ENCODE results near the gene CCDC141.
"Not testable (repeated sequence)": the region's sequence is repeated elsewhere in the genome, so short reads cannot be mapped to it uniquely, and the experiment has no call there.

CCDC141 gene

DNA sequence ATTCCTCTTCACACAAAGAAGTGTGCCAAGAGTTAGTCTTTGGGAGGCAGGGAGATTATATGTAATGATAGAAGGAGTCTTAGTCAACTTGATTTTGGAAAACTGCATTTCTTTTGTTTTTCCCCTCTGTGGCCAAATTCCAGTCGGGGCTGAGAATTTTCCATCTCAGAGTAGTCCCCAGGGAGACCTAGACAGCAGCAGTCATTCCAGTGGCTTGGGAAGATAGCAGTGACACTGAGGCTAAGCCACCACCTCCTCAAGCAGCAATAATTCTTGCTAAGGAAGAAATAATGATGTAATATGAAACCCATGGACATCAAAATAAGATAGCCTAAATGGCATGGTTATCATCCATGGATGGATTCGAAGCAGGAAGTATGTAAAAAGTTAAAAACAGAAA is 21.0 kb upstream of the CCDC141 start:
- Histone ChIP-seq H3K4me3 (ENCODE audit: extremely low read depth, insufficient read depth, low read length, poor library complexity, severe bottlenecking) (no peak overlapping the region), H3K27ac (ENCODE audit: low read depth, low read length, severe bottlenecking) (no peak overlapping the region), H3K9me3 (ENCODE audit: control insufficient read depth, low read length) (no peaks in the 10 kb centered on the region), H3K36me3 (ENCODE audit: control insufficient read depth, insufficient read depth, low read length) (no peaks in the 10 kb centered on the region), H3K4me1 (ENCODE audit: control insufficient read depth, insufficient read depth, low read length, poor library complexity, severe bottlenecking) (no peaks in the 10 kb centered on the region)
- 100% methylated on average over 1 of the region's 2 CpGs for WGBS, 2 experiments (ENCODE audit: insufficient coverage in 2 of 2)

DNA sequence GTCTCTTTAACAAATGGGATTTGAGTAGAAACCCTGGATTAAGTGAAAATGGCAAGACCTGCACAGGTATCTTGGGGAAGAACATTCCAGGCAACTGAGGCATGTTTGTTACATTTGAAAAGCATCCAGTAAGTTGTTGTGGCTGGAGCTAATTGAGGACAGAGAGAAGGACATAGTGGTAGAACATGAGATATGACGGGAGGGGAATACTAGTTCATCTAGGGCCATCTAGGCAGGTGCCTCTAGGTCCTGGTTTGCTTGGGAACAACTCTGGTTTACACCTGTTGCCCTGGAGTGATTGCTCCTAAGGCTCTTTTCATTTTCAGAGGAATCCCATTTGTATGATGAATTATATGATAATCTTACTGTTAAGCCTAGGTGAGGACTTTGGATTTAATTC is 19.7 kb upstream of the CCDC141 start:
- 29 to 33% methylated on average over 1 of the region's 1 CpG for WGBS, 2 experiments (ENCODE audit: insufficient coverage in 2 of 2)
- H3K27ac ChIP-seq (ENCODE audit: low read depth, low read length, severe bottlenecking), result no peak overlapping the region

DNA sequence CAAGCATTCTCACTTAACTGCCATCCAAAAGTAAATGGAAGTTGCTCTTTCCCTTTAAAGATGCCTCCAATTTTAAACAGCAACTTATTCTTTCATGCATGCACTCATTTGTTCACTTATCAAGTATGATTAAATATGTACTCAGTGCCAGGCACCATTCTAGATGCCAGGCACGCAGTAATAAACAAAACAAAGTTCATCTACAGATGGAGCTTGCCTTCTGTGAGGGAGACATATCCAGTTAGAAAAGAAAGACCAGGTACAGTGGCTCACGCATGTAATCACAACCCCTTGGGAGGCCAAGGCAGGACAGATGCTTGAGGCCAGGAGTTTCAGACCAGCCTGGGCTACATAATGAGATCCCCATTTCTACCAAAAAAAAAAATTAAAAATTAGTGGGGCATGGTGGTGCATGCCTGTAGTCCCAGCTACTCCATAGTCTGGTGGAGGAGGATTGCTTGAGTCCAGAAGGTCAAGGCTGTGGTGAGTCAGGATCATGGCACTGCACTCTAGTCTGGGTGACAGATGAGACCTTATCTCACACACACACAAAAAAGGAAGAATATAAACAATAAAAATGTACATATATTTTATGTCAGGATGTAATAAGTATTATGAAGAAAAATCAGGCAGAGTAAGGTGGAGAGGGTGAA is 19.2 kb upstream of the CCDC141 start:
- H3K9me3 ChIP-seq (ENCODE audit: control insufficient read depth, low read length), result no peaks in the 10 kb centered on the region
- no peaks in the 10 kb centered on the region for H3K36me3 ChIP-seq (ENCODE audit: control insufficient read depth, insufficient read depth, low read length)
- WGBS, 2 experiments (ENCODE audit: insufficient coverage in 2 of 2), result 71% methylated on average over 1 of the region's 2 CpGs
- H3K4me1 ChIP-seq (ENCODE audit: control insufficient read depth, insufficient read depth, low read length, poor library complexity, severe bottlenecking), result no peaks in the 10 kb centered on the region
- H3K27ac ChIP-seq (ENCODE audit: low read depth, low read length, severe bottlenecking), result no peak overlapping the region
- H3K4me3 ChIP-seq (ENCODE audit: extremely low read depth, insufficient read depth, low read length, poor library complexity, severe bottlenecking), result no peak overlapping the region

More for the DNA sequence above, 19.7 kb upstream of the CCDC141 start:
- Histone ChIP-seq H3K36me3 (ENCODE audit: control insufficient read depth, insufficient read depth, low read length) (no peaks in the 10 kb centered on the region), H3K4me1 (ENCODE audit: control insufficient read depth, insufficient read depth, low read length, poor library complexity, severe bottlenecking) (no peaks in the 10 kb centered on the region), H3K4me3 (ENCODE audit: extremely low read depth, insufficient read depth, low read length, poor library complexity, severe bottlenecking) (no peak overlapping the region), H3K9me3 (ENCODE audit: control insufficient read depth, low read length) (no peaks in the 10 kb centered on the region)

DNA sequence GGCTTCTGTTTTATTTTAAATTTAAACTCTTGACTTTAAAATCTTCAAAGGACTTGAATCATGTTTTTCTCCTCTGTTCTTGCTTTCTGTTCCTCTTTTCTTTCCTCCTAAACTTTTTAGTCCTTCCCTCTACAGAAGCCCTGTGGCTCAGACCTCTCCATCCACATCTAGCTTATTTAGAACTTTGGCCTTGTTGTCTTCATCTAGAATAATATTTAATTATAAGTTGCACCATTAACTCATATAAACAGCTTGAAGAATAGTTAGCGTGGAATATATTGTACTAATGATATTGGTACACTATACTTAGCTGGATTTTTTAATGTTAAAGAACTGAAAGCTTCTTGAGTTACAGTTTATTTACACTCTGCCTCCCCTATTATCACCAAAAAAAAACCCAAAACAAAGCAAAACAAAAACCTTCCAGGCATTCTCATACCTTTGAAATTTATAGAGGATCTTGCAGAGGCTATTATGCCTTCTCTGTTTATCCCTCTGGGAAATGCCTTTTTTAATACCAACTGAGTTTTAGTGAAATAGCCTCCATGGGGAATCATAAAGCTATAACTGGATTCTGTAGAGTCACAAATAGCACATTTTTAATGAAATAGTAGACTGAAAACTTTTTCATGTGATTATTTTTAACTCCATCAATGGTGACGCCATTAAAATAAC is 9.2 kb upstream of the CCDC141 start:
- Histone ChIP-seq H3K9me3 (ENCODE audit: control insufficient read depth, low read length) (no peaks in the 10 kb centered on the region), H3K36me3 (ENCODE audit: control insufficient read depth, insufficient read depth, low read length) (no peaks in the 10 kb centered on the region), H3K27ac (ENCODE audit: low read depth, low read length, severe bottlenecking) (no peak overlapping the region), H3K4me1 (ENCODE audit: control insufficient read depth, insufficient read depth, low read length, poor library complexity, severe bottlenecking) (peaks cover 4% of the 10 kb centered on the region), H3K4me3 (ENCODE audit: extremely low read depth, insufficient read depth, low read length, poor library complexity, severe bottlenecking) (no peak overlapping the region)
- WGBS, 2 experiments (ENCODE audit: insufficient coverage in 2 of 2), result no CpG with 5 or more reads among the region's 2 CpGs

DNA sequence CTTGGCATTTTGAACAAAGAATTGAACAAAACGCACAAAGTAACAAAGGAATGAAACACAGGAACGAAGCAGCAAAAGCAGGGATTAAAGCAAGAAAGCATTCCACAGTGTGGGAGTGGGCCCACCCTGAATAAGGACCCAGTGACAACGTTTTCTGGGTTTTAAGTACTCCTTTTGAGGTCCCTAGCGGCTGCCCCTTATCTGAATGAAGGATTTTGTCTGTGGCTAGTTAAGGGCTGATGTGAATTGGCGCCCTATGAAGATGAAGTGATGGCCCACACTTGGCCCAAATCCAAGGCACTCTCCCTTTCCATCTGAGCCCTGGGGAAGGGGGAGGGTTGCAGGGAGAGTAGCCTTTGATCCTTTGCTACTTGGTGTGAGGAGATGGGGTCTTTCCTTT is 7.8 kb upstream of the CCDC141 start:
- no peaks in the 10 kb centered on the region for H3K36me3 ChIP-seq (ENCODE audit: control insufficient read depth, insufficient read depth, low read length)
- no peak overlapping the region for H3K27ac ChIP-seq (ENCODE audit: low read depth, low read length, severe bottlenecking)
- H3K4me1 ChIP-seq (ENCODE audit: control insufficient read depth, insufficient read depth, low read length, poor library complexity, severe bottlenecking), result peaks cover 4% of the 10 kb centered on the region
- no peak overlapping the region for H3K4me3 ChIP-seq (ENCODE audit: extremely low read depth, insufficient read depth, low read length, poor library complexity, severe bottlenecking)
- WGBS, 2 experiments (ENCODE audit: insufficient coverage in 2 of 2), result 73 to 81% methylated on average over 3 of the region's 5 CpGs
- H3K9me3 ChIP-seq (ENCODE audit: control insufficient read depth, low read length), result no peaks in the 10 kb centered on the region

DNA sequence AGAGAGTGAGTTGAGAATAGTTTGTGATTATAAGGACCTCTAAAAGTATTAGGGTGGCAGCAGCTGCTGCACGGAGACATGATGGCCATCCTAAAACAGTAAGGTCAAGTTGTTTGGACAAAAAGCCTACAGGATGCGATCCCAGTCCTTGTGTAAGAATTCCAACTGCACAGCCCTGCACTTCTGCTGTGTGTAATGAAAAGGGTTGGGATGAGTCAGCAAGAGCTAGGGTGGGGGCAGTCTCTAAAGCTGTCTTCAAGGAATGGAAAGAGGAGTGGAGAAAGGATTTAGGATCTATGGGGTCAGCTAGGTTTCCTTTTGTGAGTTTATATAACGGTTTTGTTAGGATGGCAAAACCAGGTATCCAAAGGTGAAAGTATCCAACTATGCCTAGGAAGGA is 3.6 kb upstream of the CCDC141 start:
- H3K4me3 ChIP-seq (ENCODE audit: extremely low read depth, insufficient read depth, low read length, poor library complexity, severe bottlenecking); H3K9me3 ChIP-seq (ENCODE audit: control insufficient read depth, low read length); H3K27ac ChIP-seq (ENCODE audit: low read depth, low read length, severe bottlenecking); H3K36me3 ChIP-seq (ENCODE audit: control insufficient read depth, insufficient read depth, low read length): not testable (repeated sequence)
- WGBS, 2 experiments (ENCODE audit: insufficient coverage in 2 of 2), result 80 to 92% methylated on average over 2 of the region's 3 CpGs
- H3K4me1 ChIP-seq (ENCODE audit: control insufficient read depth, insufficient read depth, low read length, poor library complexity, severe bottlenecking), result peaks cover 17% of the 10 kb centered on the region

DNA sequence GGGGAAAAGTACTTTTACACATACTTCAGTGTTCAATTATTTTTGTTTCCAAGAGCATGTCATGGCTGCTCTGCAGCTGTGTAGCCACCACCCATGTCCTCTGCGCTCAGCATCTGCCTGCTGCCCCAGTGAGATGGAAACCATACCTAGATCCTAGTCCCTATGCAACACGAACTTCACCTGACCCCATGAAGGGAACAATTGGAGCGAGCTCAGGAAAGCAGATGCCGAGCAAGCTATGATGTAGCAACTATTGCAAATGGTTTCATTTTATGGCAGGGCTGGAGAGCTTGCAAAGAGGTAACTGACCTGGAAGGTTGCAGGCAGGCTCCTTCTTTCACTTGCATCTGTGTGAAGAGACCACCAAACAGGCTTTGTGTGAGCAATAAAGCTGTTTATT is 1.3 kb upstream of the CCDC141 start:
- WGBS, 2 experiments (ENCODE audit: insufficient coverage in 2 of 2), result 69 to 82% methylated on average over 2 to 3 of the region's 4 CpGs
- Histone ChIP-seq H3K27ac (ENCODE audit: low read depth, low read length, severe bottlenecking) (no peak overlapping the region), H3K9me3 (ENCODE audit: control insufficient read depth, low read length) (no peaks in the 10 kb centered on the region), H3K4me1 (ENCODE audit: control insufficient read depth, insufficient read depth, low read length, poor library complexity, severe bottlenecking) (peaks cover 15% of the 10 kb centered on the region), H3K36me3 (ENCODE audit: control insufficient read depth, insufficient read depth, low read length) (no peaks in the 10 kb centered on the region), H3K4me3 (ENCODE audit: extremely low read depth, insufficient read depth, low read length, poor library complexity, severe bottlenecking) (no peak overlapping the region)

DNA sequence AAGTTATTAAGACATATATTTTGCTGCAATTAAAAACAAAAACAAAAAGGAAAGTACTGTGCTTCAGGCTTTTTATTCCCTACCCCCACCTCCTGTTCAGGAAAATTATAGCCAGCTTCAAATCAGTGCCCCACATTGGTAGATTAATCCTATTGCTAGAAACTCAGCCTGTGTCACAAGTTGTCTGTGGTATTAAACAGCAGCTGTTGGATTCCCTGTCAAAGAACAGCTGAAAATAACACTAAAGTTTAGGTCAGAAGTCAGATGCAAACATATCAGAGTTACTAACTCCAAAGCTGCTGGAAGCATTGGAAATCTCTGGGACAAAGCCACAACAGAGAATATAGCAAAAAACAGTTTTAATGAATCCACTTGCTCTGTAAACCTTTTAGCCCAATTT is 818 bp upstream of the CCDC141 start:
- Histone ChIP-seq H3K9me3 (ENCODE audit: control insufficient read depth, low read length) (no peaks in the 10 kb centered on the region), H3K36me3 (ENCODE audit: control insufficient read depth, insufficient read depth, low read length) (no peaks in the 10 kb centered on the region), H3K4me1 (ENCODE audit: control insufficient read depth, insufficient read depth, low read length, poor library complexity, severe bottlenecking) (peaks cover 15% of the 10 kb centered on the region), H3K4me3 (ENCODE audit: extremely low read depth, insufficient read depth, low read length, poor library complexity, severe bottlenecking) (no peak overlapping the region), H3K27ac (ENCODE audit: low read depth, low read length, severe bottlenecking) (no peak overlapping the region)

DNA sequence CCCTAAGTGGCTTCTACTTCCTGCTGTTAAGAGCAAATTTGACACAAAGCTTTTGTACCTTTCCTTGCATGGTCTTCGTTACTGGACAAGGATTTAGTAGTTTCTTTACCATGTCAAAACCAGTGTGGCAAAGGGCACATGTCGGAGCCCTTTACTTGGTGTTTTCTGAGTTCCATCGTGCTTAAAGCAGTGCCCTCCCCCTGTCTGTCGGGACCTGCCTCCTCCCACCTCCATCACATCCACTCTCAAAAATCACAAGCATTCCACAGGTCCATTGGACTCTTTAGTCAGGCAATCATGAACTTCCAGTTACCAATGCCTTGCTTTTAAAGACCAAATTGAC is 763 bp downstream of the CCDC141 start:
- Histone ChIP-seq H3K4me3 (ENCODE audit: extremely low read depth, insufficient read depth, low read length, poor library complexity, severe bottlenecking) (no peak overlapping the region), H3K9me3 (ENCODE audit: control insufficient read depth, low read length) (no peaks in the 10 kb centered on the region), H3K27ac (ENCODE audit: low read depth, low read length, severe bottlenecking) (no peak overlapping the region), H3K36me3 (ENCODE audit: control insufficient read depth, insufficient read depth, low read length) (no peaks in the 10 kb centered on the region), H3K4me1 (ENCODE audit: control insufficient read depth, insufficient read depth, low read length, poor library complexity, severe bottlenecking) (peaks cover 15% of the 10 kb centered on the region)
- WGBS, 2 experiments (ENCODE audit: insufficient coverage in 2 of 2), result 69 to 79% methylated on average over 4 of the region's 4 CpGs

DNA sequence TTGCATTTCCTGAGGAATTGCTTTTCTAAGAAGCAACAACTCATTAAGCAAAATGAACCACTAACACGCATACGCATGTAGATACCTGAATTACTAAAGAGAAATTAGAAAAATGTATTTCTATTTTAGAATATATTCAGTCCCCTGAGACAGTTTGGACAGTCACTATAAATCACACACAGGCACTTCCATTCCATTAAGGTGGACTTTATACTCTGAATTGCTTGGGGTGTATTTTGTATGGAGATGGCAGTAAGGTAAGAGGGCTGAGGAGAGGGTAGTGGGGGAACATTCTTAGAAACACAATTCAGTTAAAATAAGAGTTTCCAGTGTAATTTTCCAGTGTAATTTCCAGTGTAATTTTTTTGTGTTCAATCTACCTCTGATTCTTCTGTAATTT is 1.8 kb downstream of the CCDC141 start:
- H3K27ac ChIP-seq (ENCODE audit: low read depth, low read length, severe bottlenecking), result no peak overlapping the region
- no peaks in the 10 kb centered on the region for H3K36me3 ChIP-seq (ENCODE audit: control insufficient read depth, insufficient read depth, low read length)
- H3K9me3 ChIP-seq (ENCODE audit: control insufficient read depth, low read length), result no peaks in the 10 kb centered on the region
- H3K4me3 ChIP-seq (ENCODE audit: extremely low read depth, insufficient read depth, low read length, poor library complexity, severe bottlenecking), result no peak overlapping the region
- WGBS, 2 experiments (ENCODE audit: insufficient coverage in 2 of 2), result no CpG with 5 or more reads among the region's 2 CpGs
- peaks cover 15% of the 10 kb centered on the region for H3K4me1 ChIP-seq (ENCODE audit: control insufficient read depth, insufficient read depth, low read length, poor library complexity, severe bottlenecking)

DNA sequence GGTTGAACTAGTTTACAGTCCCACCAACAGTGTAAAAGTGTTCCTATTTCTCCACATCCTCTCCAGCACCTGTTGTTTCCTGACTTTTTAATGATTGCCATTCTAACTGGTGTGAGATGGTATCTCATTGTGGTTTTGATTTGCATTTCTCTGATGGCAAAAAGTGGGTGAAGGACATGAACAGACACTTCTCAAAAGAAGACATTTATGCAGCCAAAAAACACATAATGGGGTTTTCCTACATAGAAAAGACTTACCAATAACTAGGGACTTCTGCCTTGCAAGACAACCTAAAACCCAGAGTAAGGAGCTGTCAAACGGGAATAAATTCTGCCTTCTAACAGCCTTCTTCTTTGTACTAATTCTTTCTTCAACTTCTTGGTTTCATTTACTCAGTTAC is 4.3 kb downstream of the CCDC141 start:
- not testable (repeated sequence) for H3K27ac ChIP-seq (ENCODE audit: low read depth, low read length, severe bottlenecking); H3K9me3 ChIP-seq (ENCODE audit: control insufficient read depth, low read length); H3K4me3 ChIP-seq (ENCODE audit: extremely low read depth, insufficient read depth, low read length, poor library complexity, severe bottlenecking); H3K36me3 ChIP-seq (ENCODE audit: control insufficient read depth, insufficient read depth, low read length)
- 0% methylated on average over 1 of the region's 1 CpG for WGBS, 2 experiments (ENCODE audit: insufficient coverage in 2 of 2)
- H3K4me1 ChIP-seq (ENCODE audit: control insufficient read depth, insufficient read depth, low read length, poor library complexity, severe bottlenecking), result peaks cover 11% of the 10 kb centered on the region

Measured in mesodermal cell (in vitro differentiated cells).